ENCODE results near the gene DBH. TPM values are rescaled to one million over a fixed set of nuclear protein-coding genes. Genes with fewer than 3 reads are reported as not detected.

DBH gene
- total and polyA plus RNA-seq, 2 donors (not counting 1 experiment from before 2014, with no cell fraction given) = not detected

- ATAC-seq (ENCODE audit: low read depth) (no peak), DNase-seq (no peak)
- no peak overlapping the region for H3K4me3 ChIP-seq (ENCODE audit: control extremely low read depth in 1 of 5, extremely low read depth in 1 of 5, insufficient read depth in 1 of 5, low read depth in 2 of 5, low read length in 4 of 5)
- ChIA-PET POLR2A (no interaction called here), CTCF (no interaction called here)
- no peak overlapping the region for H2AFZ ChIP-seq (ENCODE audit: insufficient read depth, low read depth, low read length, poor library complexity, severe bottlenecking)
- peaks cover 0 to 4% (median 0%) of the 10 kb centered on the region in 3 donors for H3K9me3 ChIP-seq (ENCODE audit: control extremely low read depth in 1 of 3, control insufficient read depth in 2 of 3, insufficient read depth in 1 of 3, low read length in 2 of 3)
- no peak overlapping the region for H3K27ac Mint-ChIP-seq
- H3K9me3 Mint-ChIP-seq (ENCODE audit: insufficient read depth) = no peaks in the 10 kb centered on the region
- H3K27me3 Mint-ChIP-seq = peaks cover 17% of the 10 kb centered on the region
- WGBS (ENCODE audit: insufficient coverage) = 81% methylated on average over 15 of the region's 21 CpGs
- H3K4me1 ChIP-seq (ENCODE audit: control insufficient read depth in 2 of 2, insufficient read depth in 2 of 2, low read length in 2 of 2) = peaks cover 16 to 33% of the 10 kb centered on the region in 2 donors
- H3K4me1 Mint-ChIP-seq = peaks cover 39% of the 10 kb centered on the region
- intact Hi-C loops (cut with micrococcal nuclease) = no loop called here
- TF ChIP-seq EZH2 (IDR thresholded peaks at IDR 0.05; ENCODE audit: borderline replicate concordance, insufficient read depth, low read depth, low read length, poor library complexity, severe bottlenecking) (no peak), CTCF (IDR thresholded peaks at IDR 0.05) (no peak)
- H3K9ac ChIP-seq (ENCODE audit: low read length) = no peak overlapping the region
- no peak overlapping the region for H3K27ac ChIP-seq (ENCODE audit: low read length in 2 of 2)
- peaks cover 0 to 13% (median 6%) of the 10 kb centered on the region in 4 experiments for H3K27me3 ChIP-seq (replicated peaks in 1 of 4; ENCODE audit: control extremely low read depth in 1 of 4, control insufficient read depth in 3 of 4, insufficient read depth in 4 of 4, low read length in 3 of 4)
- H3K4me3 Mint-ChIP-seq = peak overlapping the region; percentile 29
- no peaks in the 10 kb centered on the region for H3K36me3 ChIP-seq (replicated peaks in 1 of 2; ENCODE audit: control extremely low read depth in 1 of 2, control insufficient read depth in 1 of 2, extremely low read depth in 1 of 2, insufficient read depth in 2 of 2, low read length in 1 of 2)
- no peaks in the 10 kb centered on the region for H3K79me2 ChIP-seq (ENCODE audit: control insufficient read depth, insufficient read depth, low read length)
- H4K20me1 ChIP-seq (ENCODE audit: control insufficient read depth, insufficient read depth, low read length, poor library complexity, severe bottlenecking) = no peaks in the 10 kb centered on the region
- H3K4me2 ChIP-seq (replicated peaks; ENCODE audit: low read depth, low read length, poor library complexity, severe bottlenecking) = no peak overlapping the region
Measured at GRCh38 chr9:133703591-133704399, 67.6 kb downstream of the DBH start.

- POLR2A ChIA-PET = no interaction called here
- H3K27me3 Mint-ChIP-seq = peaks cover 12% of the 10 kb centered on the region
- peaks cover 16 to 43% of the 10 kb centered on the region in 2 donors for H3K4me1 ChIP-seq (ENCODE audit: control insufficient read depth in 2 of 2, insufficient read depth in 2 of 2, low read length in 2 of 2)
- TF ChIP-seq CTCF (IDR thresholded peaks at IDR 0.05) (no peak), EZH2 (IDR thresholded peaks at IDR 0.05; ENCODE audit: borderline replicate concordance, insufficient read depth, low read depth, low read length, poor library complexity, severe bottlenecking) (no peak)
- ATAC-seq (ENCODE audit: low read depth) (no peak), DNase-seq (no peak)
- 97% methylated on average over 23 of the region's 23 CpGs for WGBS (ENCODE audit: insufficient coverage)
- no peaks in the 10 kb centered on the region for H3K79me2 ChIP-seq (ENCODE audit: control insufficient read depth, insufficient read depth, low read length)
- no peaks in the 10 kb centered on the region for H4K20me1 ChIP-seq (ENCODE audit: control insufficient read depth, insufficient read depth, low read length, poor library complexity, severe bottlenecking)
- intact Hi-C loops (cut with micrococcal nuclease) = no loop called here
- H3K9me3 Mint-ChIP-seq (ENCODE audit: insufficient read depth) = no peaks in the 10 kb centered on the region
- no peak overlapping the region for H3K4me2 ChIP-seq (replicated peaks; ENCODE audit: low read depth, low read length, poor library complexity, severe bottlenecking)
- no peak overlapping the region for H3K27ac ChIP-seq (ENCODE audit: low read length in 2 of 2)
- H3K9me3 ChIP-seq (ENCODE audit: control extremely low read depth in 1 of 3, control insufficient read depth in 2 of 3, insufficient read depth in 1 of 3, low read length in 2 of 3) = peaks cover 0 to 4% (median 0%) of the 10 kb centered on the region in 3 donors
- H3K4me1 Mint-ChIP-seq = peaks cover 47% of the 10 kb centered on the region
- H2AFZ ChIP-seq (ENCODE audit: insufficient read depth, low read depth, low read length, poor library complexity, severe bottlenecking) = no peak overlapping the region
- H3K27me3 ChIP-seq (replicated peaks in 1 of 4; ENCODE audit: control extremely low read depth in 1 of 4, control insufficient read depth in 3 of 4, insufficient read depth in 4 of 4, low read length in 3 of 4) = peaks cover 0 to 13% (median 6%) of the 10 kb centered on the region in 4 experiments
- no peaks in the 10 kb centered on the region for H3K36me3 ChIP-seq (replicated peaks in 1 of 2; ENCODE audit: control extremely low read depth in 1 of 2, control insufficient read depth in 1 of 2, extremely low read depth in 1 of 2, insufficient read depth in 2 of 2, low read length in 1 of 2)
- no peak overlapping the region for H3K9ac ChIP-seq (ENCODE audit: low read length)
- H3K4me3 ChIP-seq (ENCODE audit: control extremely low read depth in 1 of 5, extremely low read depth in 1 of 5, insufficient read depth in 1 of 5, low read depth in 2 of 5, low read length in 4 of 5) = no peak overlapping the region
- H3K4me3 Mint-ChIP-seq = no peak overlapping the region
- H3K27ac Mint-ChIP-seq = no peak overlapping the region
- CTCF ChIA-PET = no interaction called here
Measured at GRCh38 chr9:133704711-133705181, 68.6 kb downstream of the DBH start.
